ENCODE measurements around the gene DCST2.

GRCh38 chr1:155062151-155062686 is 28.6 kb upstream of the DCST2 start:
- TF ChIP-seq CTCF (IDR thresholded peaks at IDR 0.05; ENCODE audit: insufficient read depth, low read length) (no peak), SPI1 (IDR thresholded peaks at IDR 0.05; ENCODE audit: borderline replicate concordance, low read depth) (no peak), POLR2AphosphoS5 (IDR thresholded peaks at IDR 0.05; ENCODE audit: low read depth) (no peak)
